Measurements from ENCODE around the gene HPS1. TPM values are rescaled to one million over a fixed set of nuclear protein-coding genes. Genes with fewer than 3 reads are reported as not detected.

HPS1 gene
- total and polyA plus RNA-seq, 2 of the 4 experiments (the other 2 are of a cell fraction), result 14.0 to 55.2 TPM

- dilution Hi-C loops (cut with HindIII; ENCODE audit: low sequenced_read_pairs, unreplicated experiment), result no loop called here
- H4K8ac ChIP-seq (ENCODE audit: low read depth in 2 of 2, low read length in 2 of 2), result peak overlapping the region in 1 of 2 experiments; percentile 20; a peak in 1 of 4 replicates
- H3K23ac ChIP-seq (ENCODE audit: low read depth, low read length), result no peak overlapping the region
- ChIA-PET CTCF (no interaction called here), POLR2A (ENCODE audit: unreplicated experiment) (no interaction called here)
- ATAC-seq (ENCODE audit: low read depth) (no peak), DNase-seq (peak; percentile 69)
- TF ChIP-seq USF2 (IDR thresholded peaks at IDR 0.05; ENCODE audit: low read depth, low read length) (peak; percentile 31; the same call in 1 of the 2 replicates), BHLHE40 (IDR thresholded peaks at IDR 0.05; ENCODE audit: low read depth, low read length) (no peak), MAFK (IDR thresholded peaks at IDR 0.05; ENCODE audit: low read depth, low read length) (no peak)
- no peak overlapping the region for H2AK9ac ChIP-seq (replicated peaks; ENCODE audit: low read depth, low read length, poor library complexity)
- no peaks in the 10 kb centered on the region for H4K20me1 ChIP-seq (ENCODE audit: insufficient read depth, low read length)
- H4K5ac ChIP-seq (ENCODE audit: low read depth, low read length), result peak overlapping the region; percentile 0; the same call in 1 of the 2 replicates
- H3K36me3 ChIP-seq (ENCODE audit: control insufficient read depth, insufficient read depth, low read length), result no peaks in the 10 kb centered on the region
- H3K56ac ChIP-seq (ENCODE audit: extremely low read depth, insufficient read depth, low read length), result no peak overlapping the region
- in situ Hi-C loops (cut with MboI; ENCODE audit: low sequenced_read_pairs), result no loop called here
- peak overlapping the region; percentile 5; the same call in 1 of the 2 replicates for H3K18ac ChIP-seq (ENCODE audit: low read depth, low read length)
- H4K91ac ChIP-seq (ENCODE audit: insufficient read depth, low read depth, low read length), result peak overlapping the region; percentile 59; the same call in 1 of the 2 replicates
- H3K27me3 ChIP-seq (ENCODE audit: control insufficient read depth, insufficient read depth, low read length), result no peaks in the 10 kb centered on the region
- H3K27ac ChIP-seq (ENCODE audit: insufficient read depth, low read length), result no peak overlapping the region
- BruUV-seq (replicated peaks), result no TSS peak
- H3K4ac ChIP-seq (ENCODE audit: low read depth, low read length), result peak overlapping the region; percentile 10; the same call in 1 of the 2 replicates
- H3K4me2 ChIP-seq (ENCODE audit: low read depth, low read length), result no peak overlapping the region
- H3K79me1 ChIP-seq (ENCODE audit: low read depth in 1 of 2, low read length in 2 of 2), result no peaks in the 10 kb centered on the region; a peak in 1 of 4 replicates
- peak overlapping the region; percentile 52; the same call in 1 of the 2 replicates for H2BK120ac ChIP-seq (ENCODE audit: low read depth, low read length)
- peak overlapping the region; percentile 18; the same call in 2 of the 3 replicates for H2BK15ac ChIP-seq (ENCODE audit: low read depth, low read length)
- no peak overlapping the region for H3K9ac ChIP-seq (ENCODE audit: low read depth, low read length)
- H3K4me3 ChIP-seq (ENCODE audit: insufficient read depth, low read depth, low read length), result no peak overlapping the region
- H3K4me1 ChIP-seq (ENCODE audit: control insufficient read depth, insufficient read depth, low read length), result peaks cover 37% of the 10 kb centered on the region
- peak overlapping the region; percentile 9; the same call in 1 of the 2 replicates for H2AK5ac ChIP-seq (ENCODE audit: low read depth, low read length)
- H3K9me1 ChIP-seq (ENCODE audit: insufficient read depth, low read length), result peaks cover 29% of the 10 kb centered on the region
- H2BK5ac ChIP-seq (ENCODE audit: low read depth, low read length, poor library complexity, severe bottlenecking), result peak overlapping the region; percentile 1
- peak overlapping the region; percentile 2; the same call in 1 of the 2 replicates for H2BK20ac ChIP-seq (ENCODE audit: low read depth, low read length)
- no peak overlapping the region for H2AFZ ChIP-seq (replicated peaks; ENCODE audit: low read length, poor library complexity)
- intact Hi-C loops (cut with micrococcal nuclease), result no loop called here
- H3K14ac ChIP-seq (replicated peaks; ENCODE audit: low read depth, low read length), result peak overlapping the region; percentile 17; the same call in 1 of the 2 replicates
- WGBS, 2 experiments (ENCODE audit: extremely low coverage in 2 of 2, insufficient read length in 1 of 2), result no CpG with 5 or more reads among the region's 1 CpG
- peaks cover 2% of the 10 kb centered on the region; the same call in 1 of the 2 replicates for H3K9me3 ChIP-seq (ENCODE audit: control insufficient read depth, insufficient read depth, low read length)
Measured at GRCh38 chr10:98376485-98376884, 70.2 kb downstream of the HPS1 start.

All from IMR-90 (cell line).